ENCODE measurements around the gene IMPDH1. TPM values are rescaled to one million over a fixed set of nuclear protein-coding genes. Genes with fewer than 3 reads are reported as not detected.
A peak's percentile ranks its signal among the peaks of the same experiment; 100 is the strongest.

Gene IMPDH1
- total and polyA plus RNA-seq, 2 donors (not counting 3 experiments of a cell fraction or from before 2014, with no cell fraction given) = 78.8 to 97.9 TPM

GRCh38 chr7:128408709-128409595 lies 830 bp downstream of the IMPDH1 start:
- POLR2A ChIA-PET = no interaction called here
- H3K9me1 ChIP-seq (replicated peaks; ENCODE audit: control insufficient read depth, extremely low read depth, insufficient read depth, low read length) = no peaks in the 10 kb centered on the region
- dilution Hi-C loops (cut with MboI; ENCODE audit: extremely low pct_ligation_motif_present, low sequenced_read_pairs) (no loop called here), intact Hi-C loops (cut with micrococcal nuclease) (no loop called here)
- H3K4me2 ChIP-seq (ENCODE audit: insufficient read depth, low read length) = peak overlapping the region; percentile 83
- peaks cover 25% of the 10 kb centered on the region for H3K4me1 ChIP-seq (ENCODE audit: control insufficient read depth, extremely low read depth, insufficient read depth, low read length)
- CTCF ChIA-PET = interaction anchor here (0.9 to 17.5 kb wide), 7 partner anchors 10 to 61 kb away, joined by 3 to 209 read pairs (median 6); no protein-coding TSS in a partner anchor
- FAIRE-seq (peak; percentile 48), DNase-seq (ENCODE audit: low read depth, low spot score) (no peak)
- no peak overlapping the region for H3K27ac ChIP-seq (ENCODE audit: insufficient read depth, low read depth, low read length)
- peaks cover 2 to 6% of the 10 kb centered on the region in 2 experiments for H3K27me3 ChIP-seq (ENCODE audit: control insufficient read depth in 2 of 2, insufficient read depth in 2 of 2, low read length in 2 of 2)
- BruUV-seq (replicated peaks) = no TSS peak
- H2AFZ ChIP-seq (ENCODE audit: low read depth, low read length) = peak overlapping the region; percentile 100
- peak; percentile 36 for TF ChIP-seq EZH2 (IDR thresholded peaks at IDR 0.05; ENCODE audit: borderline replicate concordance, low read depth, low read length, severe bottlenecking)
- TF ChIP-seq GATA2 (IDR thresholded peaks at IDR 0.05; ENCODE audit: insufficient read depth, insufficient read length, low read depth, low read length) = no peak
- no peak for TF ChIP-seq CTCF (IDR thresholded peaks at IDR 0.05; ENCODE audit: extremely low read depth in 1 of 2, insufficient read depth in 1 of 2, low read depth in 1 of 2, low read length in 2 of 2)
- TF ChIP-seq FOS (IDR thresholded peaks at IDR 0.05; ENCODE audit: borderline replicate concordance, insufficient read depth, low read length) = no peak
- no peak for TF ChIP-seq POLR2A (IDR thresholded peaks at IDR 0.05; ENCODE audit: low read depth, low read length)
- no peak for TF ChIP-seq MYC (IDR thresholded peaks at IDR 0.05; ENCODE audit: low read depth, low read length)
- TF ChIP-seq POLR2AphosphoS5 (IDR thresholded peaks at IDR 0.05; ENCODE audit: insufficient read depth, low read depth, low read length) = no peak
- no peaks in the 10 kb centered on the region for H4K20me1 ChIP-seq (replicated peaks; ENCODE audit: control insufficient read depth, extremely low read depth, insufficient read depth, low read length)
- H3K9ac ChIP-seq (replicated peaks; ENCODE audit: extremely low read depth, insufficient read depth, low read length) = peak overlapping the region; percentile 33
- no peaks in the 10 kb centered on the region for H3K36me3 ChIP-seq (ENCODE audit: control insufficient read depth in 2 of 2, extremely low read depth in 1 of 2, insufficient read depth in 2 of 2, low read length in 2 of 2)
- peaks cover 17% of the 10 kb centered on the region for H3K79me2 ChIP-seq (ENCODE audit: control insufficient read depth, insufficient read depth, low read length)
- H3K4me3 ChIP-seq (replicated peaks in 1 of 3; ENCODE audit: insufficient read depth in 1 of 3, low read depth in 1 of 3, low read length in 3 of 3) = peak overlapping the region; percentile 55 to 84 (median 74)
- no peaks in the 10 kb centered on the region for H3K9me3 ChIP-seq (replicated peaks; ENCODE audit: control insufficient read depth, insufficient read depth, low read length)
